IPS-18c (cell line): Measurements from ENCODE around the gene ATXN1.

Source experiments
- H3K4me3 ChIP-seq: 2 replicates; pipeline ENCODE4 v1.7.0; 2013; ENCODE audit warnings: low read depth, mild to moderate bottlenecking, low read length, moderate library complexity; ENCODE audit not compliant: insufficient read depth
- H3K9me3 ChIP-seq: one replicate; pipeline ENCODE4 v1.6.1; 2013; ENCODE audit warnings: mild to moderate bottlenecking, low read length, moderate library complexity; ENCODE audit not compliant: control insufficient read depth, insufficient read depth

ATXN1 gene

GRCh38 chr6:16754876-16755275, 6.4 kb downstream of the ATXN1 start:
- Histone ChIP-seq H3K9me3 (no peaks in the 10 kb centered on the region), H3K4me3 (no peak overlapping the region)

GRCh38 chr6:16754274-16754673, 7.0 kb downstream of the ATXN1 start:
- H3K9me3 ChIP-seq = no peaks in the 10 kb centered on the region
- no peak overlapping the region for H3K4me3 ChIP-seq

- no peaks in the 10 kb centered on the region for H3K9me3 ChIP-seq
- H3K4me3 ChIP-seq = no peak overlapping the region
These were observed 7.9 kb downstream of the ATXN1 start for GRCh38 chr6:16753341-16753740.

GRCh38 chr6:16752206-16752866, 8.9 kb downstream of the ATXN1 start:
- Histone ChIP-seq H3K9me3 (no peaks in the 10 kb centered on the region), H3K4me3 (no peak overlapping the region)

GRCh38 chr6:16751251-16751946, 9.9 kb downstream of the ATXN1 start:
- Histone ChIP-seq H3K4me3 (no peak overlapping the region), H3K9me3 (no peaks in the 10 kb centered on the region)

GRCh38 chr6:16750566-16750965, 10.7 kb downstream of the ATXN1 start:
- no peak overlapping the region for H3K4me3 ChIP-seq
- no peaks in the 10 kb centered on the region for H3K9me3 ChIP-seq

GRCh38 chr6:16749516-16750485, 11.5 kb downstream of the ATXN1 start:
- no peak overlapping the region for H3K4me3 ChIP-seq
- no peaks in the 10 kb centered on the region for H3K9me3 ChIP-seq

GRCh38 chr6:16748025-16748319, 13.3 kb downstream of the ATXN1 start:
- H3K4me3 ChIP-seq = no peak overlapping the region
- H3K9me3 ChIP-seq = no peaks in the 10 kb centered on the region

GRCh38 chr6:16747232-16748024, 13.8 kb downstream of the ATXN1 start:
- no peaks in the 10 kb centered on the region for H3K9me3 ChIP-seq
- H3K4me3 ChIP-seq = no peak overlapping the region

- no peak overlapping the region for H3K4me3 ChIP-seq
- H3K9me3 ChIP-seq = no peaks in the 10 kb centered on the region
These were observed 14.4 kb downstream of the ATXN1 start for GRCh38 chr6:16746812-16747211.

- H3K9me3 ChIP-seq = no peaks in the 10 kb centered on the region
- H3K4me3 ChIP-seq = no peak overlapping the region
These were observed 14.9 kb downstream of the ATXN1 start for GRCh38 chr6:16746401-16746800.

- H3K4me3 ChIP-seq = no peak overlapping the region
- no peaks in the 10 kb centered on the region for H3K9me3 ChIP-seq
These were observed 17.5 kb downstream of the ATXN1 start for GRCh38 chr6:16743664-16744210.

- H3K9me3 ChIP-seq = no peaks in the 10 kb centered on the region
- H3K4me3 ChIP-seq = no peak overlapping the region
These were observed 19.1 kb downstream of the ATXN1 start for GRCh38 chr6:16742116-16742515.

GRCh38 chr6:16741112-16742016, 19.9 kb downstream of the ATXN1 start:
- Histone ChIP-seq H3K9me3 (no peaks in the 10 kb centered on the region), H3K4me3 (no peak overlapping the region)

- no peaks in the 10 kb centered on the region for H3K9me3 ChIP-seq
- no peak overlapping the region for H3K4me3 ChIP-seq
These were observed 21.2 kb downstream of the ATXN1 start for GRCh38 chr6:16740097-16740496.

GRCh38 chr6:16739329-16739801, 21.9 kb downstream of the ATXN1 start:
- H3K4me3 ChIP-seq = no peak overlapping the region
- no peaks in the 10 kb centered on the region for H3K9me3 ChIP-seq
